ENCODE results near the gene COL19A1.
"Not testable (repeated sequence)": the region's sequence is repeated elsewhere in the genome, so short reads cannot be mapped to it uniquely, and the experiment has no call there.

Gene COL19A1

GRCh38 chr6:69866770-69867638 lies 648 bp downstream of the COL19A1 start:
- in situ Hi-C loops (cut with MboI; ENCODE audit: low sequenced_read_pairs), result no loop called here

GRCh38 chr6:69867639-69867976 lies 1.3 kb downstream of the COL19A1 start:
- in situ Hi-C loops (cut with MboI; ENCODE audit: low sequenced_read_pairs), result no loop called here

- in situ Hi-C loops (cut with MboI; ENCODE audit: low sequenced_read_pairs), result no loop called here
Observed at GRCh38 chr6:69868252-69868804, 2.0 kb downstream of the COL19A1 start.

- in situ Hi-C loops (cut with MboI; ENCODE audit: low sequenced_read_pairs), result no loop called here
Observed at GRCh38 chr6:69868961-69869360, 2.6 kb downstream of the COL19A1 start.

- in situ Hi-C loops (cut with MboI; ENCODE audit: low sequenced_read_pairs), result no loop called here
Observed at GRCh38 chr6:69871107-69871506, 4.8 kb downstream of the COL19A1 start.

- in situ Hi-C loops (cut with MboI; ENCODE audit: low sequenced_read_pairs), result no loop called here
Observed at GRCh38 chr6:69873291-69873690, 6.9 kb downstream of the COL19A1 start.

GRCh38 chr6:69875715-69876114 lies 9.4 kb downstream of the COL19A1 start:
- in situ Hi-C loops (cut with MboI; ENCODE audit: low sequenced_read_pairs), result no loop called here

- in situ Hi-C loops (cut with MboI; ENCODE audit: low sequenced_read_pairs), result no loop called here
Observed at GRCh38 chr6:69878795-69879194, 12.4 kb downstream of the COL19A1 start.

GRCh38 chr6:69880601-69881000 lies 14.2 kb downstream of the COL19A1 start:
- in situ Hi-C loops (cut with MboI; ENCODE audit: low sequenced_read_pairs), result no loop called here

- in situ Hi-C loops (cut with MboI; ENCODE audit: low sequenced_read_pairs), result no loop called here
Observed at GRCh38 chr6:69881322-69882151, 15.2 kb downstream of the COL19A1 start.

- in situ Hi-C loops (cut with MboI; ENCODE audit: low sequenced_read_pairs), result no loop called here
Observed at GRCh38 chr6:69883551-69883950, 17.2 kb downstream of the COL19A1 start.

- in situ Hi-C loops (cut with MboI; ENCODE audit: low sequenced_read_pairs), result no loop called here
Observed at GRCh38 chr6:69884231-69884630, 17.9 kb downstream of the COL19A1 start.

GRCh38 chr6:69887026-69887425 lies 20.7 kb downstream of the COL19A1 start:
- in situ Hi-C loops (cut with MboI; ENCODE audit: low sequenced_read_pairs), result no loop called here

GRCh38 chr6:69887714-69888345 lies 21.5 kb downstream of the COL19A1 start:
- in situ Hi-C loops (cut with MboI; ENCODE audit: low sequenced_read_pairs), result no loop called here

- in situ Hi-C loops (cut with MboI; ENCODE audit: low sequenced_read_pairs), result no loop called here
Observed at GRCh38 chr6:69888482-69889233, 22.3 kb downstream of the COL19A1 start.

GRCh38 chr6:69889234-69889974 lies 23.0 kb downstream of the COL19A1 start:
- in situ Hi-C loops (cut with MboI; ENCODE audit: low sequenced_read_pairs), result not testable (repeated sequence)

GRCh38 chr6:69892561-69892960 lies 26.2 kb downstream of the COL19A1 start:
- in situ Hi-C loops (cut with MboI; ENCODE audit: low sequenced_read_pairs), result not testable (repeated sequence)

- in situ Hi-C loops (cut with MboI; ENCODE audit: low sequenced_read_pairs), result not testable (repeated sequence)
Observed at GRCh38 chr6:69893266-69893665, 26.9 kb downstream of the COL19A1 start.

GRCh38 chr6:69894578-69895347 lies 28.4 kb downstream of the COL19A1 start:
- in situ Hi-C loops (cut with MboI; ENCODE audit: low sequenced_read_pairs), result no loop called here
